Lung (tissue), 12 donors: ENCODE measurements around the gene C5. TPM values are rescaled to one million over a fixed set of nuclear protein-coding genes. Genes with fewer than 3 reads are reported as not detected.

Experiments used
- ATAC-seq: fragments of 200-7000 bp; cut with Tn5 transposase; one replicate; pipeline ENCODE4 v1.9.1; 2020; ENCODE audit warnings: moderate number of reproducible peaks; ENCODE audit not compliant: insufficient read depth, low FRiP score
- DNase-seq, 3 donors: peaks; one replicate each; pipeline ENCODE4 v3.0.0-alpha.2; 2013 to 2017
- H3K27ac ChIP-seq, 2 donors: one replicate each; pipeline ENCODE4 v1.5.1; 2013; ENCODE audit warnings: mild to moderate bottlenecking in 2 of 2, moderate library complexity in 2 of 2, control low read depth in 1 of 2, inconsistent platforms in 1 of 2, low read depth in 1 of 2, low read length in 1 of 2
- H3K27me3 ChIP-seq, 3 donors: one replicate each; pipeline ENCODE4 v1.5.1; 2013; ENCODE audit warnings: low read length in 2 of 3; ENCODE audit not compliant: control insufficient read depth in 3 of 3, insufficient read depth in 3 of 3
- H3K36me3 ChIP-seq, 4 donors: one replicate each; pipeline ENCODE4 v1.5.1; 2013; ENCODE audit warnings: low read length in 4 of 4, mild to moderate bottlenecking in 1 of 4, moderate library complexity in 1 of 4; ENCODE audit not compliant: control insufficient read depth in 4 of 4, insufficient read depth in 4 of 4
- H3K4me1 ChIP-seq, 5 donors: one replicate each; pipeline ENCODE4 v1.5.1; 2013; ENCODE audit warnings: low read length in 5 of 5, mild to moderate bottlenecking in 2 of 5, moderate library complexity in 1 of 5; ENCODE audit not compliant: control insufficient read depth in 5 of 5, insufficient read depth in 5 of 5
- H3K4me3 ChIP-seq: one replicate; pipeline ENCODE4 v1.5.1; 2013; ENCODE audit warnings: mild to moderate bottlenecking, control low read depth, moderate library complexity
- H3K9ac ChIP-seq, 2 donors: one replicate each; pipeline ENCODE4 v1.5.1; 2013; ENCODE audit warnings: low read length in 2 of 2, control low read depth in 1 of 2; ENCODE audit not compliant: insufficient read depth in 1 of 2
- H3K9me3 ChIP-seq, 4 donors: one replicate each; pipeline ENCODE4 v1.5.1; 2013; ENCODE audit warnings: low read length in 3 of 4, mild to moderate bottlenecking in 1 of 4, moderate library complexity in 1 of 4; ENCODE audit not compliant: control insufficient read depth in 4 of 4, insufficient read depth in 3 of 4
- CTCF ChIP-seq: IDR thresholded peaks from 2 replicates; pipeline ENCODE4 v1.5.1; 2012; ENCODE audit warnings: mild to moderate bottlenecking; ENCODE audit errors: control extremely low read depth, extremely low read depth
- WGBS, 2 donors: extraction: QIAGEN DNeasy Blood & Tissue Kit; methylation state at CpG; one replicate each; pipeline ENCODE4 v1.1.7; 2013; 5-methylcytosine and 5-hydroxymethylcytosine counted together
- polyA plus RNA-seq, 2 donors: library from polyadenylated mRNA; stranded (reverse); fragments of 200-250 nt; gene quantifications; one replicate each; pipeline ENCODE4 v1.2.1, GENCODE V29; 2013
- total RNA-seq, 2 donors: library from RNA; depleted of rRNA in 1 of 2; stranded (reverse); fragments of >200 nt in 1 of 2; gene quantifications; one replicate each; pipeline ENCODE4 v1.2.1, GENCODE V29; 2014 to 2021
- donor health status: control.
- donor health status: control.
- donor health status: Bipolar disorder and iron deficiency.
- donor health status: healthy.
- donor health status: DM: yes; HTN: yes; CAD: no.

The C5 gene
- total and polyA plus RNA-seq, 4 donors, result 9.5 to 53.2 (median 13.1) TPM

GRCh38 chr9:120940573-120940972, 109.5 kb downstream of the C5 start:
- peaks cover 0 to 51% (median 37%) of the 10 kb centered on the region in 5 donors for H3K4me1 ChIP-seq
- 93 to 94% methylated on average over 10 of the region's 10 CpGs for WGBS, 2 donors

GRCh38 chr9:120938851-120939250, 111.2 kb downstream of the C5 start:
- no peak for DNase-seq
- H3K4me1 ChIP-seq, result peaks cover 0 to 67% (median 52%) of the 10 kb centered on the region in 5 donors
- no peaks in the 10 kb centered on the region for H3K9me3 ChIP-seq
- H3K4me3 ChIP-seq, result no peak overlapping the region
- no peaks in the 10 kb centered on the region for H3K27me3 ChIP-seq
- no peak for ATAC-seq
- 96 to 97% methylated on average over 3 of the region's 3 CpGs for WGBS, 2 donors
- no peak overlapping the region for H3K9ac ChIP-seq
- H3K36me3 ChIP-seq, result no peaks in the 10 kb centered on the region
- TF ChIP-seq CTCF, result no peak
- H3K27ac ChIP-seq, result no peak overlapping the region

More at GRCh38 chr9:120940573-120940972, 109.5 kb downstream of the C5 start:
- DNase-seq (no peak), ATAC-seq (no peak)
- Histone ChIP-seq H3K27me3 (no peaks in the 10 kb centered on the region), H3K9ac (no peak overlapping the region), H3K4me3 (no peak overlapping the region), H3K27ac (no peak overlapping the region), H3K36me3 (no peaks in the 10 kb centered on the region), H3K9me3 (no peaks in the 10 kb centered on the region)
- no peak for TF ChIP-seq CTCF

DNA sequence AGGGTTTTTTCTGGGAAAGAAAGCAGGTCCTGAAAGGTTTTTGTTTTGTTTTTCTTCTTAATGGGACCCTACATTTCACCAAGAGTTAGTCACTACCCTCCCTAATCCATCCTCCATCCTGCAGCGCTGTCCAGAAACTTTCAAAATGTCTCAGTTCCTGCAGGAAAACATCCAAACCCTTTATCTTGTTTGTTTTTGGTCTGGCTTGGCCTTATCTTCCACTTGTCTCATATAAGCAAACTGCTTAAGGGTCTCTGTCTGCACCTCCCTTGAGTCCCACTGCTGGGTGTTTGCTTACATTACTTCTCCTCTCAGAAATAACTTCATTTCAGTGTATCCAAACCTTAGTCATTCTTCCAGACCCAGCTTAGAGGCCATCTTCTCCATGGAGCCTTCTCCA, 112.5 kb downstream of the C5 start:
- peak overlapping the region in 1 of 2 donors; percentile 79 for H3K27ac ChIP-seq

More for the DNA sequence above, 112.5 kb downstream of the C5 start:
- no peaks in the 10 kb centered on the region for H3K36me3 ChIP-seq
- DNase-seq (peak in 2 of 3 donors; percentile 73 to 74), ATAC-seq (peak; percentile 7)
- H3K4me3 ChIP-seq, result no peak overlapping the region
- no peak overlapping the region for H3K9ac ChIP-seq
- no peaks in the 10 kb centered on the region for H3K9me3 ChIP-seq
- 63 to 81% methylated on average over 1 of the region's 1 CpG for WGBS, 2 donors
- H3K4me1 ChIP-seq, result peaks cover 0 to 65% (median 54%) of the 10 kb centered on the region in 5 donors
- TF ChIP-seq CTCF, result no peak
- H3K27me3 ChIP-seq, result no peaks in the 10 kb centered on the region
